Caco-2 (cell line): ENCODE results near the gene C20orf144. TPM values are rescaled to one million over a fixed set of nuclear protein-coding genes. Genes with fewer than 3 reads are reported as not detected.

Experiments used
- BruUV-seq: library from RNA; stranded (reverse); fragments of 400-500 nt; replicated peaks from 2 replicates; lab custom pipeline; 2021; lab: Mats Ljungman, UMichigan
- CTCF ChIA-PET: fragments of 300-600 bp; sonication (Branson Sonifier 250); formaldehyde crosslinking; loops from one replicate; lab custom pipeline; 2022; ENCODE audit warnings: antibody characterized with exemption; lab: Charles Lee
- POLR2A ChIA-PET: fragments of 300-600 bp; sonication (Branson Sonifier 250); formaldehyde crosslinking; loops from one replicate; lab custom pipeline; 2022; ENCODE audit warnings: antibody characterized with exemption; lab: Charles Lee
- DNase-seq, 2 experiments: peaks; one replicate each; pipeline versions ENCODE4 v3.0.0 to v3.0.0-alpha.2; 2020 to 2022
- H3K27me3 ChIP-seq: replicated peaks from 2 replicates; pipeline ENCODE4 v1.6.0; 2011; ENCODE audit warnings: low read length; ENCODE audit not compliant: control insufficient read depth, insufficient read depth
- H3K36me3 ChIP-seq: 2 replicates; pipeline ENCODE4 v1.5.1; 2011; ENCODE audit warnings: low read length; ENCODE audit not compliant: control insufficient read depth, insufficient read depth
- H3K4me1 ChIP-seq: fragments of 250-450 bp; sonication (Bioruptor Pico); 2 replicates; pipeline ENCODE4 v1.5.1; 2020; ENCODE audit warnings: mild to moderate bottlenecking
- H3K4me3 ChIP-seq: 2 replicates; pipeline ENCODE4 v1.5.1; 2011; ENCODE audit warnings: low read depth, mild to moderate bottlenecking, control low read depth, low read length
- H3K9me3 ChIP-seq: fragments of 250-450 bp; sonication (Bioruptor Pico); 2 replicates; pipeline ENCODE4 v1.5.1; 2020; ENCODE audit warnings: mild to moderate bottlenecking, moderate library complexity
- H3K27ac Mint-ChIP-seq: one replicate; pipeline ENCODE4 v1.8.0; 2022; ENCODE audit warnings: mixed read lengths; ENCODE audit not compliant: unreplicated experiment
- H3K27me3 Mint-ChIP-seq: one replicate; pipeline ENCODE4 v1.8.0; 2022; ENCODE audit warnings: mixed read lengths; ENCODE audit not compliant: insufficient read depth, unreplicated experiment
- H3K36me3 Mint-ChIP-seq: one replicate; pipeline ENCODE4 v1.8.0; 2022; ENCODE audit warnings: mild to moderate bottlenecking, mixed read lengths; ENCODE audit not compliant: insufficient read depth, unreplicated experiment
- H3K4me1 Mint-ChIP-seq: one replicate; pipeline ENCODE4 v1.8.0; 2022; ENCODE audit warnings: low read depth, mixed read lengths; ENCODE audit not compliant: unreplicated experiment
- H3K4me3 Mint-ChIP-seq: one replicate; pipeline ENCODE4 v1.8.0; 2022; ENCODE audit warnings: mild to moderate bottlenecking, moderate library complexity, mixed read lengths; ENCODE audit not compliant: unreplicated experiment
- H3K9me3 Mint-ChIP-seq: one replicate; pipeline ENCODE4 v1.8.0; 2022; ENCODE audit warnings: mixed read lengths; ENCODE audit not compliant: unreplicated experiment
- intact Hi-C: fragments of 100-400 bp; cut with micrococcal nuclease; formaldehyde crosslinking; loops from one replicate; pipeline ENCODE4 v1.10.0; 2022; ENCODE audit not compliant: unreplicated experiment
- total RNA-seq: library from RNA; stranded (reverse); gene quantifications from 2 replicates; pipeline ENCODE4 v1.2.3, GENCODE V29; 2022
- TF ChIP-seq, protein P1 (sequence below), 2 experiments: fragments of 200-600 bp in 1 of 2; IDR thresholded peaks; 1 replicate in 1 of 2; 2 replicates in 1 of 2; pipeline versions ENCODE4 v1.5.1 to v1.8.0; 2011 to 2022; ENCODE audit warnings: antibody characterized with exemption in 1 of 2, control low read depth in 1 of 2, inconsistent platforms in 1 of 2, low read depth in 1 of 2, low read length in 1 of 2, mild to moderate bottlenecking in 1 of 2, moderate library complexity in 1 of 2; ENCODE audit not compliant: insufficient read depth in 1 of 2, severe bottlenecking in 1 of 2, unreplicated experiment in 1 of 2

C20orf144 gene
- total RNA-seq, 1 experiment from 2014 or later, result 0.18 TPM

DNA sequence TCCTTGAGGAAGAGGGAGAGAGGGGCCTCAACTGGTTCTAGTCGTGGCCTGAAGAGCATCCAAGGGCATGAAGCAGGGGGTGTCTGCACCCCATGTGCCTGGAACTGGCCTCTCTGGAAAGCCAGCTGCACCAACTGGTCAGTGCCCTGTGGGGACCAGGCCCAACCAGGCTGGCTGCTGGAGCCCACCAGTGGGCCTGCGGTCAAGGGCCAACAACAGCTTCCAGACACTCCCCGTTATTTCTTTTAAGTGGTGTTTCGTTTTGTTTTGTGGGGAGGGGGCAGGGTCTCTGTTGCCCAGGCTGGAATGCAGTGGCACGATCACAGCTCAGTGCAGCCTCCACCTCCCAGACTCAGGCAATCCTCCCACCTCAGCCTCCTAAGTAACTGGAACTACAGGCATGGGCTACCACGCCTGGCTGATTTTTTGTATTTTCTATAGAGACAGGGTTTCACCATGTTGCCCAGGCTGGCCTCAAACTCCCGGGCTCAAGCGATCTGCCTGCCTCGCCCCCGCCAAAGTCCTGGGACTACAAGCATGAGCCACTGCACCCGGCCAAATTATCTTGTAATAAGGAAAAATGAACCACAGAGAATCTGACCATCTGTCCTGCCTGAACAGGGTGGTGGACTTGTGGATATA lies 11.9 kb upstream of the C20orf144 start:
- Histone ChIP-seq H3K36me3 (no peaks in the 10 kb centered on the region), H3K4me1 (peaks cover 23% of the 10 kb centered on the region), H3K4me3 (no peak overlapping the region), H3K9me3 (no peaks in the 10 kb centered on the region), H3K27me3 (no peaks in the 10 kb centered on the region)
- ChIA-PET POLR2A (no interaction called here), CTCF (interaction anchor here (1.6 to 6.5 kb wide), 2 partner anchors 16 to 160 kb away, joined by 6 to 127 read pairs; partner anchors contain the start of genes ACTL10 and CBFA2T2)
- H3K4me3 Mint-ChIP-seq, result no peak overlapping the region
- peak overlapping the region; percentile 15 for H3K27ac Mint-ChIP-seq
- BruUV-seq, result no TSS peak
- no peaks in the 10 kb centered on the region for H3K27me3 Mint-ChIP-seq
- H3K36me3 Mint-ChIP-seq, result peaks cover 81% of the 10 kb centered on the region
- intact Hi-C loops, result no loop called here
- TF ChIP-seq, protein P1, sequence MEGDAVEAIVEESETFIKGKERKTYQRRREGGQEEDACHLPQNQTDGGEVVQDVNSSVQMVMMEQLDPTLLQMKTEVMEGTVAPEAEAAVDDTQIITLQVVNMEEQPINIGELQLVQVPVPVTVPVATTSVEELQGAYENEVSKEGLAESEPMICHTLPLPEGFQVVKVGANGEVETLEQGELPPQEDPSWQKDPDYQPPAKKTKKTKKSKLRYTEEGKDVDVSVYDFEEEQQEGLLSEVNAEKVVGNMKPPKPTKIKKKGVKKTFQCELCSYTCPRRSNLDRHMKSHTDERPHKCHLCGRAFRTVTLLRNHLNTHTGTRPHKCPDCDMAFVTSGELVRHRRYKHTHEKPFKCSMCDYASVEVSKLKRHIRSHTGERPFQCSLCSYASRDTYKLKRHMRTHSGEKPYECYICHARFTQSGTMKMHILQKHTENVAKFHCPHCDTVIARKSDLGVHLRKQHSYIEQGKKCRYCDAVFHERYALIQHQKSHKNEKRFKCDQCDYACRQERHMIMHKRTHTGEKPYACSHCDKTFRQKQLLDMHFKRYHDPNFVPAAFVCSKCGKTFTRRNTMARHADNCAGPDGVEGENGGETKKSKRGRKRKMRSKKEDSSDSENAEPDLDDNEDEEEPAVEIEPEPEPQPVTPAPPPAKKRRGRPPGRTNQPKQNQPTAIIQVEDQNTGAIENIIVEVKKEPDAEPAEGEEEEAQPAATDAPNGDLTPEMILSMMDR (IDR thresholded peaks at IDR 0.05; ENCODE audit: insufficient read depth in 1 of 2, low read depth in 1 of 2, low read length in 1 of 2, severe bottlenecking in 1 of 2, unreplicated experiment in 1 of 2), result no peak
- peaks cover 24% of the 10 kb centered on the region for H3K4me1 Mint-ChIP-seq
- no peak for DNase-seq
- H3K9me3 Mint-ChIP-seq, result no peaks in the 10 kb centered on the region

DNA sequence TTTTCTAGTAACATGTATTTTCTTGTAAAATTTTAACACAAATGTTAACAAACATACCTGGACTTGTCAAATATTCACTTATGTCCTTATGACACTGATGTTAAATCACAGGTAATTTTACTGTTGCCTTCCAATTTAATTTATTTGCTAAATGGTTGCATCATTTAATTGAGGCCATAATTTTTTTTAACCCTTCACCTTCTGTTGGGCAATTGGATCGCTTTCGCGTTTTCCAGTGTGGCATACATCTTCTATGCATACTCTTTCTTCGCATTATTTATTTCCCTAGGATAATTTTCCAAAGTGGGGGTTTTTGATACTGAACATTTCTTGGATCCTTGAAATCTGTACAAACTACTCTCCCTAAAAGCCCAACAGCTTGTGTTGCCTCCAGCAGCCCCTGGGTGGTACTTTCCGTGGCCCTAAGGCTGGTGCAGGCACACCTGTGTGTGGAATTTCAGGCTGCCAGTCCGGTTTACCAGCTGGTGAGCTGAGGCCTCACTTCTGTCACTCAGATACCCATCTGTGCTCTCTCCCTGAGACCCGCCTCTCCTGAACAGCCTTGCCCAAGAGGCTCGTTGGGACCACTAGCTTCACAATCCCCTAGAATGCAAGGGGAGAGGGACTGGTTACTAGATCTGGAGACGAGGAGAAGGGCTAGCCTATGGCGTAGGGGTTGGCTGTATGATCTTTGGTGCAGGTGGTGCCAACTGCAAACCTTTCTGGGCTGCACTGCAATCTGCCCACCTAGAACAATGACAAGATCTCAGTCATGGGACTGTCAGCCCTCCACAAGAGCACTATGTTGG lies 11.2 kb upstream of the C20orf144 start:
- POLR2A ChIA-PET, result interaction anchor here (1.3 kb wide), 1 partner anchor 12 kb away, joined by 5 read pairs; no protein-coding TSS in a partner anchor
- H3K4me1 ChIP-seq, result peaks cover 27% of the 10 kb centered on the region
- CTCF ChIA-PET, result interaction anchor here (0.8 to 6.5 kb wide), 4 partner anchors 15 to 197 kb away, joined by 3 to 127 read pairs (median 39); partner anchors contain the start of genes ACTL10 and CBFA2T2
- no peaks in the 10 kb centered on the region for H3K27me3 ChIP-seq
- peaks cover 25% of the 10 kb centered on the region for H3K4me1 Mint-ChIP-seq
- BruUV-seq, result no TSS peak
- H3K9me3 Mint-ChIP-seq, result no peaks in the 10 kb centered on the region
- no peaks in the 10 kb centered on the region for H3K36me3 ChIP-seq
- H3K36me3 Mint-ChIP-seq, result peaks cover 77% of the 10 kb centered on the region
- DNase-seq, result peak in 1 of 2 experiments; percentile 41
- no peaks in the 10 kb centered on the region for H3K27me3 Mint-ChIP-seq
- no peak overlapping the region for H3K4me3 Mint-ChIP-seq
- no peak overlapping the region for H3K27ac Mint-ChIP-seq
- no peaks in the 10 kb centered on the region for H3K9me3 ChIP-seq
- intact Hi-C loops, result no loop called here
- H3K4me3 ChIP-seq, result no peak overlapping the region
- TF ChIP-seq, protein P1 (IDR thresholded peaks at IDR 0.05; ENCODE audit: insufficient read depth in 1 of 2, low read depth in 1 of 2, low read length in 1 of 2, severe bottlenecking in 1 of 2, unreplicated experiment in 1 of 2), result no peak

DNA sequence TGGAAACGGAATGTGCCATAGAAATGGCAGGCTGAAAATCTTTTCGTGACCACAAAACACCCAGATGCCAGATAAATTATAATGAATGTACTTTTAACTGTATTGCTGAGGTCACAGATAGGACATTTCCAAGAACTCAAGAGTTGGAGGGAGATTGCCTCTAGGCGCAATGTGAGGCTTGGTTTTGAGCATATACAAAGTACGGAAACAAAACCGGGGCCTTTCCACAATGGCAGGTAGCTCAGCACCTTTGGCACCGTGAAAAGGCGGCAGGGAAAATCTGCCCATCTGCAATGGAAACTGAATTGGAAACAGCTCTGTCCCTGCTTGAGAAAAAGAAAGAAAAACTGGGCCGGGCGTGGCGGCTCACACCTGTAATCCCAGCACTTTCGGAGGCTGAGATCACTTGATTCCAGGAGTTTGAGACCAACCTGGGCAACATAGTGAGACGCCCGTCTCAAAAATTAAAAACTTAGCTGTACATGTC lies 10.5 kb upstream of the C20orf144 start:
- H3K4me3 Mint-ChIP-seq, result no peak overlapping the region
- CTCF ChIA-PET, result interaction anchor here (0.7 to 6.5 kb wide), 5 partner anchors 14 to 198 kb away, joined by 3 to 127 read pairs (median 6); partner anchors contain the start of genes ACTL10 and CBFA2T2
- BruUV-seq, result no TSS peak

More for the DNA sequence above, 10.5 kb upstream of the C20orf144 start:
- peaks cover 77% of the 10 kb centered on the region for H3K36me3 Mint-ChIP-seq
- Histone ChIP-seq H3K36me3 (no peaks in the 10 kb centered on the region), H3K4me1 (peaks cover 27% of the 10 kb centered on the region), H3K4me3 (no peak overlapping the region), H3K27me3 (no peaks in the 10 kb centered on the region), H3K9me3 (no peaks in the 10 kb centered on the region)
- H3K27ac Mint-ChIP-seq, result no peak overlapping the region
- no peaks in the 10 kb centered on the region for H3K9me3 Mint-ChIP-seq
- DNase-seq, result no peak
- TF ChIP-seq, protein P1 (IDR thresholded peaks at IDR 0.05; ENCODE audit: insufficient read depth in 1 of 2, low read depth in 1 of 2, low read length in 1 of 2, severe bottlenecking in 1 of 2, unreplicated experiment in 1 of 2), result no peak
- POLR2A ChIA-PET, result interaction anchor here (1.3 kb wide), 1 partner anchor 11 kb away, joined by 5 read pairs; no protein-coding TSS in a partner anchor
- intact Hi-C loops, result loop anchor here (2.0 kb wide), 1 partner anchor 29 kb away; no protein-coding TSS in a partner anchor
- H3K4me1 Mint-ChIP-seq, result peaks cover 25% of the 10 kb centered on the region
- H3K27me3 Mint-ChIP-seq, result no peaks in the 10 kb centered on the region
